ENCODE results near the gene NFX1. TPM values are rescaled to one million over a fixed set of nuclear protein-coding genes. Genes with fewer than 3 reads are reported as not detected.
A peak's percentile ranks its signal among the peaks of the same experiment; 100 is the strongest.

Gene NFX1
- total and polyA plus RNA-seq, 2 experiments from 2014 or later, result 18.5 to 19.5 TPM

DNA sequence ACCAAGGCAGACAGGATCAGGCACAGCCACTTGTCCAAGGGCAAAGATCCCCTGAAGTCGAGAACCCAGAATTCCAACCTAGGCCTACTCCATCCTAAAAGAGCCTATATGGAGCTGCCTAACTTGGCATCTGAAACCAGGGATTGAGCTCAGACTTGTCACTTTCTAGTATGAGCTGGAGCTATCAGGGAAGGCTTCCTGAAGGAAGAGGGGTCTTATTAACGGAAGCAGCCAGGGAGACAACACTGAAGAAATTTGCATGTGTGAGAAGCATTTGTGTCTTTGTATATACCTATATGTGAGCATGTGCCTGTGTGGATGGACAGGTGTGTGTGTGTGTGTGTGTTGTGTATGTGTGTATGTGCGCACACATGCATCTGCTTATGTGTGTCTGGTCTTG, 116.7 kb downstream of the NFX1 start:
- Histone ChIP-seq H3K36me3 (replicated peaks; ENCODE audit: insufficient read depth, low read depth) (no peaks in the 10 kb centered on the region), H3K4me3 (no peak overlapping the region), H3K79me2 (no peaks in the 10 kb centered on the region), H3K27ac (no peak overlapping the region), H3K27me3 (no peaks in the 10 kb centered on the region), H3K4me2 (no peak overlapping the region), H3K9me2 (replicated peaks; ENCODE audit: insufficient read depth) (no peaks in the 10 kb centered on the region), H3K4me1 (ENCODE audit: insufficient read depth) (no peaks in the 10 kb centered on the region), H4K20me1 (ENCODE audit: insufficient read depth, poor library complexity, severe bottlenecking) (no peaks in the 10 kb centered on the region), H2AFZ (no peak overlapping the region), H3K9me3 (ENCODE audit: low read depth) (no peaks in the 10 kb centered on the region)
- TF ChIP-seq, protein P1, sequence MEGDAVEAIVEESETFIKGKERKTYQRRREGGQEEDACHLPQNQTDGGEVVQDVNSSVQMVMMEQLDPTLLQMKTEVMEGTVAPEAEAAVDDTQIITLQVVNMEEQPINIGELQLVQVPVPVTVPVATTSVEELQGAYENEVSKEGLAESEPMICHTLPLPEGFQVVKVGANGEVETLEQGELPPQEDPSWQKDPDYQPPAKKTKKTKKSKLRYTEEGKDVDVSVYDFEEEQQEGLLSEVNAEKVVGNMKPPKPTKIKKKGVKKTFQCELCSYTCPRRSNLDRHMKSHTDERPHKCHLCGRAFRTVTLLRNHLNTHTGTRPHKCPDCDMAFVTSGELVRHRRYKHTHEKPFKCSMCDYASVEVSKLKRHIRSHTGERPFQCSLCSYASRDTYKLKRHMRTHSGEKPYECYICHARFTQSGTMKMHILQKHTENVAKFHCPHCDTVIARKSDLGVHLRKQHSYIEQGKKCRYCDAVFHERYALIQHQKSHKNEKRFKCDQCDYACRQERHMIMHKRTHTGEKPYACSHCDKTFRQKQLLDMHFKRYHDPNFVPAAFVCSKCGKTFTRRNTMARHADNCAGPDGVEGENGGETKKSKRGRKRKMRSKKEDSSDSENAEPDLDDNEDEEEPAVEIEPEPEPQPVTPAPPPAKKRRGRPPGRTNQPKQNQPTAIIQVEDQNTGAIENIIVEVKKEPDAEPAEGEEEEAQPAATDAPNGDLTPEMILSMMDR (IDR thresholded peaks at IDR 0.05; ENCODE audit: poor library complexity), result no peak
- TF ChIP-seq EZH2phosphoT487 (IDR thresholded peaks at IDR 0.05; ENCODE audit: low read depth, severe bottlenecking, unreplicated experiment), result no peak
- no peak for TF ChIP-seq EZH2 (IDR thresholded peaks at IDR 0.05; ENCODE audit: borderline replicate concordance)
- no peak for DNase-seq (ENCODE audit: low spot score)
- 94% methylated on average over 3 of the region's 3 CpGs for WGBS (ENCODE audit: low lambda C conversion rate, missing lambda C conversion rate)

DNA sequence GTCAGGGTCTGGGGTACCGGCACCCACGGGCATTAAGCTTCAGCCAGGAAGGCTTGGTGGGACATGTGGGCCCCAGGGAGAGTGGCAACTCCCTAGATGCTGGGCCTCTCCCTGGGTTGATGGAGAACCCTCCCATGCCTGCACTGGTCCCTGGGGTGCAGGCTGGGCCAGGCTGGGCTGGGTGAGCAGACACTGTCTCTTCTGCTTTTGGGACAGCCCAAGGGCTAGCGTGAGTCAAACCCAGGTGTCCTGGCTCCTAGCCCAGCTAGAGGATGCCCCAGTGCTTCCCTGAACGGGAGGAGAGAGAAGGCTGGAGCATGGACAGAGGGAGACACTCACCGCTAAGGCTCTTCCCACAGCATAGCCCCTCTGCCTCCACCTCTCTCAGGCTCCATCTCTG, 117.8 kb downstream of the NFX1 start:
- H3K4me2 ChIP-seq, result no peak overlapping the region
- H3K9me2 ChIP-seq (replicated peaks; ENCODE audit: insufficient read depth), result no peaks in the 10 kb centered on the region
- H3K4me3 ChIP-seq, result no peak overlapping the region
- no peaks in the 10 kb centered on the region for H3K36me3 ChIP-seq (replicated peaks; ENCODE audit: insufficient read depth, low read depth)
- no peaks in the 10 kb centered on the region for H4K20me1 ChIP-seq (ENCODE audit: insufficient read depth, poor library complexity, severe bottlenecking)
- no peak overlapping the region for H2AFZ ChIP-seq
- TF ChIP-seq EZH2 (IDR thresholded peaks at IDR 0.05; ENCODE audit: borderline replicate concordance) (no peak), EZH2phosphoT487 (IDR thresholded peaks at IDR 0.05; ENCODE audit: low read depth, severe bottlenecking, unreplicated experiment) (no peak)
- TF ChIP-seq, protein P1 (IDR thresholded peaks at IDR 0.05; ENCODE audit: poor library complexity), result no peak
- no peak for DNase-seq (ENCODE audit: low spot score)
- H3K27me3 ChIP-seq, result no peaks in the 10 kb centered on the region
- no peak overlapping the region for H3K27ac ChIP-seq
- H3K4me1 ChIP-seq (ENCODE audit: insufficient read depth), result no peaks in the 10 kb centered on the region
- no peaks in the 10 kb centered on the region for H3K79me2 ChIP-seq
- 90% methylated on average over 4 of the region's 5 CpGs for WGBS (ENCODE audit: low lambda C conversion rate, missing lambda C conversion rate)
- H3K9me3 ChIP-seq (ENCODE audit: low read depth), result no peaks in the 10 kb centered on the region

DNA sequence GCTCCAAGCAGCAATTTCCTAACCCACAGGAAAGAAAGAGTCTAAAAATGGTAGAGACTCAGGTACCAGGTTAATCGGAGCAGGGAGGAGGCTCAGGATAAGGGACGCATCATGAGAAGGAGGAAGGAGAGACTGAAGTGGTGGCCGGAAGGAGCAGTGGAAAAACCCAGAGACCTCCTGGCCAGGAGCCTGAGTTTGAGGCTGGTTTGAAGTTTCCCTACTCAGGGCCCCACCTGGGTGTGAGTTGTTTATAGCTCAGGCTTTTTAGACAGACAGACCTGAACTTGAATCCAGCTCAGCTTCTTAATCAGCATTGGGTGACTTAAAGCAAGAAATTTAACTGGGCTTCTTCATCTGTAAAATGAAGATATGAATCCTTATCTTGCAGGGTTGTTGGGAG, 124.0 kb downstream of the NFX1 start:
- peak overlapping the region; percentile 67 for H3K27ac ChIP-seq
- H3K4me2 ChIP-seq, result no peak overlapping the region
- no peaks in the 10 kb centered on the region for H3K27me3 ChIP-seq
- H3K36me3 ChIP-seq (replicated peaks; ENCODE audit: insufficient read depth, low read depth), result no peaks in the 10 kb centered on the region
- 83% methylated on average over 3 of the region's 3 CpGs for WGBS (ENCODE audit: low lambda C conversion rate, missing lambda C conversion rate)
- no peak for DNase-seq (ENCODE audit: low spot score)
- H3K9me3 ChIP-seq (ENCODE audit: low read depth), result no peaks in the 10 kb centered on the region
- no peak for TF ChIP-seq EZH2phosphoT487 (IDR thresholded peaks at IDR 0.05; ENCODE audit: low read depth, severe bottlenecking, unreplicated experiment)
- TF ChIP-seq, protein P1 (IDR thresholded peaks at IDR 0.05; ENCODE audit: poor library complexity), result no peak
- no peak for TF ChIP-seq EZH2 (IDR thresholded peaks at IDR 0.05; ENCODE audit: borderline replicate concordance)
- no peak overlapping the region for H2AFZ ChIP-seq
- H4K20me1 ChIP-seq (ENCODE audit: insufficient read depth, poor library complexity, severe bottlenecking), result no peaks in the 10 kb centered on the region
- no peaks in the 10 kb centered on the region for H3K9me2 ChIP-seq (replicated peaks; ENCODE audit: insufficient read depth)
- H3K79me2 ChIP-seq, result no peaks in the 10 kb centered on the region
- H3K4me3 ChIP-seq, result no peak overlapping the region
- peaks cover 24% of the 10 kb centered on the region for H3K4me1 ChIP-seq (ENCODE audit: insufficient read depth)

Data from hepatocyte (in vitro differentiated cells).